Naive thymus-derived CD4-positive, alpha-beta T cell (primary cell): ENCODE results near the gene DCAF15. TPM values are rescaled to one million over a fixed set of nuclear protein-coding genes. Genes with fewer than 3 reads are reported as not detected.

Experiments
- ATAC-seq: fragments of 150-1000 bp; cut with Tn5 transposase; 2 replicates; pipeline ENCODE4 v1.10.0; 2021; ENCODE audit warnings: mild to moderate bottlenecking, moderate library complexity
- CTCF ChIA-PET: fragments of 350-600 bp; sonication (Branson Sonifier 250); formaldehyde crosslinking; loops from one replicate; lab custom pipeline; 2021; ENCODE audit warnings: antibody characterized with exemption; lab: Charles Lee
- POLR2A ChIA-PET: fragments of 350-600 bp; sonication (Branson Sonifier 250); formaldehyde crosslinking; loops from one replicate; lab custom pipeline; 2021; ENCODE audit warnings: antibody characterized with exemption, inconsistent platforms; lab: Charles Lee
- DNase-seq, 9 donors: peaks; one replicate each; pipeline versions ENCODE4 v3.0.0 to v3.0.0-alpha.2; 2020 to 2022; ENCODE audit warnings: mixed read lengths in 1 of 9
- H3K27ac ChIP-seq: one replicate; pipeline ENCODE4 v1.7.0; 2013; ENCODE audit warnings: mild to moderate bottlenecking, low read depth, low read length, moderate library complexity
- H3K27me3 ChIP-seq, 2 donors: one replicate each; pipeline ENCODE4 v1.7.0; 2013; ENCODE audit warnings: low read length in 2 of 2, mild to moderate bottlenecking in 2 of 2, moderate library complexity in 2 of 2; ENCODE audit not compliant: control insufficient read depth in 2 of 2, insufficient read depth in 2 of 2
- H3K36me3 ChIP-seq, 3 experiments: 1 replicate in 2 of 3; 2 replicates in 1 of 3; pipeline ENCODE4 v1.7.0; 2013; ENCODE audit warnings: low read length in 3 of 3, mild to moderate bottlenecking in 3 of 3, moderate library complexity in 1 of 3; ENCODE audit not compliant: insufficient read depth in 3 of 3, control insufficient read depth in 2 of 3
- H3K4me1 ChIP-seq, 2 donors: one replicate each; pipeline ENCODE4 v1.7.0; 2013; ENCODE audit warnings: low read length in 2 of 2, mild to moderate bottlenecking in 2 of 2, moderate library complexity in 1 of 2; ENCODE audit not compliant: control insufficient read depth in 2 of 2, insufficient read depth in 2 of 2
- H3K4me3 ChIP-seq: 2 replicates; pipeline ENCODE4 v1.7.0; 2013; ENCODE audit warnings: mild to moderate bottlenecking, low read length
- H3K9me3 ChIP-seq, 3 experiments: 1 replicate in 2 of 3; 2 replicates in 1 of 3; pipeline ENCODE4 v1.7.0; 2013; ENCODE audit warnings: low read length in 3 of 3; ENCODE audit not compliant: control insufficient read depth in 2 of 3
- H3K27ac Mint-ChIP-seq, 9 donors: one replicate each; pipeline ENCODE4 v1.8.0; 2020 to 2022; ENCODE audit warnings: mixed read lengths in 9 of 9, mild to moderate bottlenecking in 8 of 9, moderate library complexity in 5 of 9, inconsistent platforms in 2 of 9
- H3K27me3 Mint-ChIP-seq, 5 donors: one replicate each; pipeline ENCODE4 v1.8.0; 2021 to 2022; ENCODE audit warnings: mixed read lengths in 5 of 5, mild to moderate bottlenecking in 1 of 5
- H3K36me3 Mint-ChIP-seq, 5 donors: one replicate each; pipeline ENCODE4 v1.8.0; 2020 to 2022; ENCODE audit warnings: mixed read lengths in 5 of 5, mild to moderate bottlenecking in 3 of 5, inconsistent platforms in 1 of 5
- H3K4me1 Mint-ChIP-seq, 7 donors: one replicate each; pipeline ENCODE4 v1.8.0; 2020 to 2022; ENCODE audit warnings: mixed read lengths in 7 of 7, mild to moderate bottlenecking in 3 of 7, inconsistent platforms in 1 of 7
- H3K4me3 Mint-ChIP-seq, 10 donors: one replicate each; pipeline ENCODE4 v1.8.0; 2020 to 2022; ENCODE audit warnings: mild to moderate bottlenecking in 10 of 10, mixed read lengths in 10 of 10, moderate library complexity in 6 of 10, inconsistent platforms in 2 of 10
- H3K9me3 Mint-ChIP-seq, 11 donors: one replicate each; pipeline ENCODE4 v1.8.0; 2020 to 2022; ENCODE audit warnings: mixed read lengths in 11 of 11, mild to moderate bottlenecking in 4 of 11, inconsistent platforms in 1 of 11, moderate library complexity in 1 of 11
- intact Hi-C, 2 donors: fragments of 100-400 bp; cut with micrococcal nuclease; formaldehyde crosslinking; loops; one replicate each; pipeline ENCODE4 v1.15.1; 2023
- polyA plus RNA-seq, 2 donors: library from polyadenylated mRNA; unstranded; fragments of 300-500 nt; fragmentation: Illumina TruSeq; gene quantifications; one replicate each; pipeline ENCODE4 v1.2.3, GENCODE V29; 2021
- total RNA-seq, 6 experiments: library from RNA in 5 of 6; stranded (reverse) in 5 of 6; gene quantifications; 1 replicate in 5 of 6; 2 replicates in 1 of 6; pipeline ENCODE4 v1.2.3 and lab custom pipeline; 2021 to 2026

DCAF15 gene
- total and polyA plus RNA-seq, 7 experiments from 2014 or later: 3.7 to 92.0 (median 84.5) TPM

DNA sequence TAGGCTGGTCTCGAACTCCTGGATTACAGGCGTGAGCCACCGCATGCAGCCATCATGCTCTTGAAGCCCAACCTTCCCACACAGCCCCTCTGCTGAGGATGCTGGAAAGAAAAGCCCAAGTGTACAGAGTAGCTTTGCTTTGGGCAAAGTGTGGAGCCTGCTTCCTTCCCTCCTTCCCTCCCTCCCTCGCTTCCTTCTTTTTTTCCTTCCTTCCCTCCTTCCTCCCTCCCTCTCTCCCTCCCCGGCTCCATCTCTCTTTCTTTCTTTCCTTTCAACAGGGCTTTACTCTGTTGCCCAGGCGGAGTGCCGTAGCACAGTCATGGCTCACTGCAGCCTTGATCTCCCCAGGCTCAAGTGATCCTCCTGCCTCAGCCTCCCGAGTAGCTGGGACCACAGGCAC, 43.6 kb upstream of the DCAF15 start:
- intact Hi-C loops: loop anchor here in 1 of 2 donors (5.0 kb wide), 1 partner anchor 124 kb away; the partner anchor contains the start of gene IL27RA
- Histone ChIP-seq H3K9me3 (no peaks in the 10 kb centered on the region), H3K4me3 (no peak overlapping the region), H3K27me3 (no peaks in the 10 kb centered on the region), H3K36me3 (peaks cover 0 to 31% (median 0%) of the 10 kb centered on the region in 3 experiments), H3K4me1 (peaks cover 12% of the 10 kb centered on the region in 2 donors), H3K27ac (no peak overlapping the region)
- no peak overlapping the region for H3K27ac Mint-ChIP-seq
- H3K4me1 Mint-ChIP-seq: peaks cover 12 to 23% (median 15%) of the 10 kb centered on the region in 7 donors
- H3K4me3 Mint-ChIP-seq: peak overlapping the region in 1 of 10 donors; percentile 16
- no peak for ATAC-seq
- no peaks in the 10 kb centered on the region for H3K27me3 Mint-ChIP-seq
- CTCF ChIA-PET: no interaction called here
- DNase-seq: no peak
- H3K9me3 Mint-ChIP-seq: no peaks in the 10 kb centered on the region
- POLR2A ChIA-PET: no interaction called here
- peaks cover 0 to 18% (median 3%) of the 10 kb centered on the region in 5 donors for H3K36me3 Mint-ChIP-seq

DNA sequence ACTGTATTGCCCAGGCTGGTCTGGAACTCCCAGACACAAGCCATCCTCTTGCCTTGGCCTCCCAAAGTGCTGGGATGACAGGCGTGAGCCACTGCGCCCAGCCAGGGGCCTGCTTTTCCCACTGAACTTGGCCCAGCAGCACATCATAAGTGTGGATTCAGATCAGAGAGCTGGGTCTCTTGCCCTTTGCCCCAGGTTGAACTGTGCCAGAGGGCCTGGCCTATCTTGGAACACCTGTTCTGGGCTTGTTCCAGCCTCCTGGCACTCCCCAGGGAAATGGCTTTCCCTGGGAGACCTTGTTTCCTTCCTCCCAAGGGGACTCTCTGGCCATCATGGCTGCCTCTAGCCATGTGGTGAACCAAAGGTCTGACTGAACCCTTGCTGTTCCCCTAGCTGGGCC, 42.9 kb upstream of the DCAF15 start:
- H3K4me3 ChIP-seq: no peak overlapping the region
- peaks cover 12% of the 10 kb centered on the region in 2 donors for H3K4me1 ChIP-seq
- POLR2A ChIA-PET: no interaction called here
- Mint-ChIP-seq H3K27me3 (no peaks in the 10 kb centered on the region), H3K4me1 (peaks cover 12 to 21% (median 15%) of the 10 kb centered on the region in 7 donors), H3K4me3 (no peak overlapping the region), H3K36me3 (peaks cover 0 to 18% (median 3%) of the 10 kb centered on the region in 5 donors), H3K9me3 (no peaks in the 10 kb centered on the region), H3K27ac (peak overlapping the region in 1 of 9 donors; percentile 59)
- no peak overlapping the region for H3K27ac ChIP-seq
- no peak for DNase-seq
- H3K27me3 ChIP-seq: no peaks in the 10 kb centered on the region
- peaks cover 0 to 31% (median 0%) of the 10 kb centered on the region in 3 experiments for H3K36me3 ChIP-seq
- intact Hi-C loops: loop anchor here in 1 of 2 donors (5.0 kb wide), 1 partner anchor 123 kb away; the partner anchor contains the start of gene IL27RA
- ATAC-seq: no peak
- H3K9me3 ChIP-seq: no peaks in the 10 kb centered on the region
- CTCF ChIA-PET: interaction anchor here (0.6 kb wide), 1 partner anchor 1077 kb away, joined by 3 read pairs; no protein-coding TSS in a partner anchor

DNA sequence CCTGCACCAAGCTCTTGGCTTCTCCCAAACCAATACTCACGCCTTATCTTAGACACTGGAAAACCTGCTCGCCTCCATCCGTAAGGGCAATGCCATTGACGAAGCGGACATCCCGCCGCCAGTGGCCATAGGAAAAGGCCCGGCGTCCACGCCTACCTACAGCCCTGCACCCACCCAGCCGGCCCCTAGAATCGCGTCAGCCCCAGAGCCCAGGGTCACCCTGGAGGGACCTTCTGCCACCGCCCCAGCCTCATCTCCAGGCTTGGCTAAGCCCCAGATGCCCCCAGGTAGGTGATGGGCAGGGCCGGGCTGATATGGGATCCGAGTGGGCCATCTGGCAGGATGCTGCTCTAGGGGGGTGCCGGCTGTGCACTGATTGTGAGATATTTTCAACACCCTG, 39.0 kb upstream of the DCAF15 start:
- no peak overlapping the region for H3K4me3 Mint-ChIP-seq
- H3K36me3 Mint-ChIP-seq: peaks cover 0 to 30% (median 3%) of the 10 kb centered on the region in 5 donors
- no peaks in the 10 kb centered on the region for H3K9me3 Mint-ChIP-seq
- H3K4me1 Mint-ChIP-seq: peaks cover 0 to 5% (median 0%) of the 10 kb centered on the region in 7 donors
- Histone ChIP-seq H3K4me3 (no peak overlapping the region), H3K27me3 (no peaks in the 10 kb centered on the region), H3K4me1 (no peaks in the 10 kb centered on the region), H3K36me3 (peaks cover 0 to 51% (median 0%) of the 10 kb centered on the region in 3 experiments), H3K9me3 (no peaks in the 10 kb centered on the region), H3K27ac (no peak overlapping the region)
- intact Hi-C loops: no loop called here
- DNase-seq: no peak
- POLR2A ChIA-PET: interaction anchor here (1.0 kb wide), 1 partner anchor 11 kb away, joined by 3 read pairs; no protein-coding TSS in a partner anchor
- ATAC-seq: no peak
- CTCF ChIA-PET: no interaction called here
- H3K27me3 Mint-ChIP-seq: no peaks in the 10 kb centered on the region
- H3K27ac Mint-ChIP-seq: no peak overlapping the region

DNA sequence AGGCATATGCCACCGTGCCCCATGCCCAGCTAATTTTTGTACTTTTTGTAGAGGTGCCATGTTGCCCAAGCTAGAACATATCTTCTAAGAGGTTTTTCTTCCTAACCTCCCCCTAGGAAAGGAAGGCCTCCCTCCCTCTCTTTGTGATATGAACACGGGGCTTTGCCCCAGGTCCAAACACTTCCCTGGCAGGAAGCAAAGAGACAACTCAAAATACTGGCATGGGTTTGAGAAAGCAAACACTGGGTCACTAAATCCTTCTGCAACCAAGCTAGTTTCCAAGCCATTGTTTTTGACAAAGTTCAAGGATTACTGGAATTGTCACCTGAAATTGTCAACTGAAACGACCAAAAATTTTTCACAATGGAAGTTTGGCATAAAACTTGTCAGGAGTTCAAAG, 37.5 kb upstream of the DCAF15 start:
- ChIA-PET CTCF (no interaction called here), POLR2A (no interaction called here)
- ATAC-seq: no peak
- H3K4me3 Mint-ChIP-seq: no peak overlapping the region
- H3K27ac Mint-ChIP-seq: no peak overlapping the region
- no peak overlapping the region for H3K4me3 ChIP-seq
- no peaks in the 10 kb centered on the region for H3K27me3 Mint-ChIP-seq
- peaks cover 0 to 28% (median 3%) of the 10 kb centered on the region in 5 donors for H3K36me3 Mint-ChIP-seq
- H3K36me3 ChIP-seq: peaks cover 0 to 55% (median 0%) of the 10 kb centered on the region in 3 experiments
- no peaks in the 10 kb centered on the region for H3K9me3 Mint-ChIP-seq
- intact Hi-C loops: no loop called here
- no peaks in the 10 kb centered on the region for H3K4me1 ChIP-seq
- H3K27me3 ChIP-seq: no peaks in the 10 kb centered on the region
- H3K27ac ChIP-seq: no peak overlapping the region
- H3K9me3 ChIP-seq: no peaks in the 10 kb centered on the region
- no peak for DNase-seq
- H3K4me1 Mint-ChIP-seq: no peaks in the 10 kb centered on the region

DNA sequence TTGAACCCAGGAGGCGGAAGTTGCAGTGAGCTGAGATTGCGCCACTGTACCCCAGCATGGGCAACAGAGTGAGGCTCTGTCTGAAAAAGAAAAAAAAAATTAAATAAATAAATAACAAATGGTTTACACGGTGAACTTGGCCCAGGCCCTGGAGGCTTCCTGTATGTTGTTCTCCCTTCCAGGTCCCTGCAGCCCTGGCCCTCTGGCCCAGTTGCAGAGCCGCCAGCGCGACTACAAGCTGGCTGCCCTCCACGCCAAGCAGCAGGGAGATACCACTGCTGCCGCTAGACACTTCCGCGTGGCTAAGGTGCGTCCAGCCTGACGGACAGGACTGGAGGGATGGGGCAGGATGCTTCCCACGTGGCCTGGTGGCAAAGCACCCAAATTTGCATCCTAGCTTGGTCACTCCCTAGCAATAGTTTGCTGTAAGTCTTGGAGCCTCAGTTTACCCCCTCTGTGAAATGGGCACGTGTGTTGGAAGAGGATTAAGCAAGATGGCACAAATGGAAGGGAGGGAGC, 34.4 kb upstream of the DCAF15 start:
- DNase-seq (no peak), ATAC-seq (no peak)
- Histone ChIP-seq H3K36me3 (peaks cover 0 to 61% (median 0%) of the 10 kb centered on the region in 3 experiments), H3K4me1 (no peaks in the 10 kb centered on the region), H3K9me3 (peaks cover 0 to 5% (median 0%) of the 10 kb centered on the region in 3 experiments), H3K27me3 (no peaks in the 10 kb centered on the region), H3K4me3 (no peak overlapping the region), H3K27ac (no peak overlapping the region)
- Mint-ChIP-seq H3K4me3 (no peak overlapping the region), H3K9me3 (peaks cover 0 to 6% (median 0%) of the 10 kb centered on the region in 11 donors), H3K27me3 (no peaks in the 10 kb centered on the region), H3K4me1 (peaks cover 0 to 4% (median 2%) of the 10 kb centered on the region in 7 donors), H3K27ac (no peak overlapping the region), H3K36me3 (peaks cover 0 to 37% (median 17%) of the 10 kb centered on the region in 5 donors)
- intact Hi-C loops: no loop called here
- ChIA-PET CTCF (interaction anchor here (0.5 to 0.7 kb wide), 2 partner anchors 13 to 90 kb away, joined by 3 read pairs; no protein-coding TSS in a partner anchor), POLR2A (interaction anchor here (0.9 to 1.3 kb wide), 2 partner anchors 11 to 114 kb away, joined by 3 to 5 read pairs; partner anchors contain the start of gene IL27RA)

DNA sequence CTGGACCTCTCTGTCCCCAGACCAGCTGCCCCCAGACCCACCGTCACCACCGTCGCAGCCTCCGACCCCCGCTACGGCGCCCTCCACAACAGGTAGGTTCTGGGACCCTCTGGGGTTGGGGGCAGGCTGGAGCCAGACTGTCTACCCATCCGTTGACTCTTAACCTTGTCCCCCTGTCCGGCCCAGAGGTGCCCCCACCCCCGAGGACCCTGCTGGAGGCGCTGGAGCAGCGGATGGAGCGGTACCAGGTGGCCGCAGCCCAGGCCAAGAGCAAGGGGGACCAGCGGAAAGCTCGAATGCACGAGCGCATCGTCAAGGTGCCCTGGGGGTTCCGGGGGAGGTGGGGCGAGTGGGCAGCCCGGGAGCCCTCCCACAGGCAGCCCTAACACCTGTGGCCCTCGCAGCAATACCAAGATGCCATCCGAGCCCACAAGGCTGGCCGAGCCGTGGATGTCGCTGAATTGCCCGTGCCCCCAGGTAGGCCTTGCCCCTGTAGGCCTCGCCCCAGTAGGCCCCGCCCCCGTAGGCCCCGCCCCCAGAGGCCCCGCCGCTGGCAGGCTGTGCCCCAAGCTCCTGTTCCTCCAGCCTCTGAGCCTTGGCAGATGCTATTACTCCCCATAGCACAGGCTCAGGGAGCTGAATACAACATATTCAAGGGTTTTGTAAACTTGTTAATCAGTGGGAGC, 33.4 kb upstream of the DCAF15 start:
- Histone ChIP-seq H3K27me3 (no peaks in the 10 kb centered on the region), H3K4me1 (no peaks in the 10 kb centered on the region), H3K4me3 (no peak overlapping the region), H3K36me3 (peaks cover 0 to 64% (median 0%) of the 10 kb centered on the region in 3 experiments), H3K9me3 (peaks cover 0 to 5% (median 0%) of the 10 kb centered on the region in 3 experiments), H3K27ac (no peak overlapping the region)
- ChIA-PET CTCF (interaction anchor here (0.6 kb wide), 1 partner anchor 38 kb away, joined by 4 read pairs; no protein-coding TSS in a partner anchor), POLR2A (interaction anchor here (0.9 to 1.3 kb wide), 2 partner anchors 12 to 113 kb away, joined by 3 to 5 read pairs; partner anchors contain the start of gene IL27RA)
- H3K36me3 Mint-ChIP-seq: peaks cover 0 to 42% (median 20%) of the 10 kb centered on the region in 5 donors
- H3K9me3 Mint-ChIP-seq: peaks cover 0 to 6% (median 0%) of the 10 kb centered on the region in 11 donors
- no peak for ATAC-seq
- H3K27me3 Mint-ChIP-seq: no peaks in the 10 kb centered on the region
- DNase-seq: no peak
- no peak overlapping the region for H3K4me3 Mint-ChIP-seq
- peaks cover 0 to 4% (median 2%) of the 10 kb centered on the region in 7 donors for H3K4me1 Mint-ChIP-seq
- intact Hi-C loops: no loop called here
- H3K27ac Mint-ChIP-seq: no peak overlapping the region
